ENCODE data around the gene PCDHGB3.
"Not testable (repeated sequence)": the region's sequence is repeated elsewhere in the genome, so short reads cannot be mapped to it uniquely, and the experiment has no call there.

The PCDHGB3 gene

GRCh38 chr5:141359790-141360426, 10.1 kb upstream of the PCDHGB3 start, which contains the start of gene PCDHGB2:
PCDHGB2 (plus strand) TSS chr5:141359994; CDS start chr5:141360136, 142 bp downstream.
- peak; percentile 13 for DNase-seq (ENCODE audit: low spot score)

- no peak for DNase-seq (ENCODE audit: low spot score)
Observed at GRCh38 chr5:141360685-141361084, 9.4 kb upstream of the PCDHGB3 start.

GRCh38 chr5:141362719-141363118, 7.3 kb upstream of the PCDHGB3 start:
- no peak for DNase-seq (ENCODE audit: low spot score)

GRCh38 chr5:141363952-141364660, 5.9 kb upstream of the PCDHGB3 start, which contains the start of gene PCDHGA5:
PCDHGA5 (plus strand) TSS chr5:141364162; CDS start chr5:141364331, 169 bp downstream.
- DNase-seq (ENCODE audit: low spot score): no peak

- no peak for DNase-seq (ENCODE audit: low spot score)
Observed at GRCh38 chr5:141366016-141366896, 3.8 kb upstream of the PCDHGB3 start.

GRCh38 chr5:141371572-141372475, 1.8 kb downstream of the PCDHGB3 start:
- DNase-seq (ENCODE audit: low spot score): no peak

GRCh38 chr5:141373673-141374317, 3.8 kb downstream of the PCDHGB3 start, which contains the start of gene PCDHGA6:
PCDHGA6 (plus strand) TSS chr5:141373891; CDS start chr5:141374084, 193 bp downstream.
- DNase-seq (ENCODE audit: low spot score): no peak

- no peak for DNase-seq (ENCODE audit: low spot score)
Observed at GRCh38 chr5:141374627-141375026, 4.6 kb downstream of the PCDHGB3 start.

GRCh38 chr5:141375444-141376155, 5.6 kb downstream of the PCDHGB3 start:
- not testable (repeated sequence) for DNase-seq (ENCODE audit: low spot score)

GRCh38 chr5:141382469-141383294, 12.6 kb downstream of the PCDHGB3 start, which contains the start of gene PCDHGA7:
PCDHGA7 (plus strand) TSS chr5:141382742; CDS start chr5:141382900, 158 bp downstream.
- DNase-seq (ENCODE audit: low spot score): no peak

GRCh38 chr5:141383345-141383744, 13.3 kb downstream of the PCDHGB3 start:
- DNase-seq (ENCODE audit: low spot score): no peak

GRCh38 chr5:141384471-141385267, 14.6 kb downstream of the PCDHGB3 start:
- DNase-seq (ENCODE audit: low spot score): no peak

GRCh38 chr5:141387557-141388311, 17.7 kb downstream of the PCDHGB3 start, which contains the start of gene PCDHGB4:
PCDHGB4 (plus strand) TSS chr5:141387698; CDS start chr5:141387885, 187 bp downstream.
- not testable (repeated sequence) for DNase-seq (ENCODE audit: low spot score)

GRCh38 chr5:141388661-141389060, 18.6 kb downstream of the PCDHGB3 start:
- DNase-seq (ENCODE audit: low spot score): no peak

- DNase-seq (ENCODE audit: low spot score): no peak
Observed at GRCh38 chr5:141389153-141390042, 19.4 kb downstream of the PCDHGB3 start.
